GM21529 (cell line): ENCODE measurements around the gene MAGI2.
"Not testable (repeated sequence)": the region's sequence is repeated elsewhere in the genome, so short reads cannot be mapped to it uniquely, and the experiment has no call there.

Source experiments
- ATAC-seq: cut with Tn5 transposase; IDR thresholded peaks from one replicate; pipeline ENCODE4 v1.9.1; 2021; ENCODE audit not compliant: unreplicated experiment

The MAGI2 gene

GRCh38 chr7:78967561-78967960 lies 485.9 kb downstream of the MAGI2 start:
- not testable (repeated sequence) for ATAC-seq

GRCh38 chr7:78967046-78967445 lies 486.4 kb downstream of the MAGI2 start:
- no peak for ATAC-seq

DNA sequence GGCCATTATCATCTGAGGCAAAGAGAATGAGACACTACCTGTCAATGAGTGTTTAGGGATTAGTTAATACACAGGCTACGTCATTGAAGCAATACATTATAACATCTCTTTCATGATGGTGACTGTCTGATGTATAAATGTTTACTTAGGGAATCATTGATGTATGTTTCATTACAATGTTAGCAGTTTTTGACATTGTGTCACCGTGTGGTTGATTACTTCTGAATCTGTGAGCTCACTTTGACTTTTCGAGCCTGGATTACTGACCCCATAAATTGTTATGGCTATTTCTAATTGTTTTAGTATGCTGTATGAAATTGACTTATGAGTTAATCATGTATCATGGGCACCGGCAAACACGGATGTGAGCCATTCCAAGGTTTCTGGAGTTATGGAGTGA lies 494.0 kb downstream of the MAGI2 start:
- ATAC-seq = no peak

DNA sequence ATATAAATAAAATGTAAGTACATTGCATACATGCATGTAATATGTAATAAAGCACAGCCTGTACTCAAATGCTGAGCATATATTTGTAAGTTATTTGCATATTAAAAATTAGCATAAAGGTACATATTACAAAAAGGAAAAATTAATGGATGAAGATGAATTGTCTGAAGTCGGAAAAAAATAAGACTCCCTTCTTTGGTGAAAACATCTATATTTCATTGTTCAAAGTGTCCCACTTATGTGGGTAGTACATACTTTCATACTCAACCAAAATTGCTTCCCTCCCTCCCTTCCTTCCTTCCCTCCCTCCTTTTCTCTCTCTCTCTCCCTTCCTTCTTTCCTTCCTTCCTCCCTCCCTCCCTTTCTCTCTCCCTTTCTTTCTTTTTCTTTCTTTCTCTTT lies 498.1 kb downstream of the MAGI2 start:
- ATAC-seq = no peak

DNA sequence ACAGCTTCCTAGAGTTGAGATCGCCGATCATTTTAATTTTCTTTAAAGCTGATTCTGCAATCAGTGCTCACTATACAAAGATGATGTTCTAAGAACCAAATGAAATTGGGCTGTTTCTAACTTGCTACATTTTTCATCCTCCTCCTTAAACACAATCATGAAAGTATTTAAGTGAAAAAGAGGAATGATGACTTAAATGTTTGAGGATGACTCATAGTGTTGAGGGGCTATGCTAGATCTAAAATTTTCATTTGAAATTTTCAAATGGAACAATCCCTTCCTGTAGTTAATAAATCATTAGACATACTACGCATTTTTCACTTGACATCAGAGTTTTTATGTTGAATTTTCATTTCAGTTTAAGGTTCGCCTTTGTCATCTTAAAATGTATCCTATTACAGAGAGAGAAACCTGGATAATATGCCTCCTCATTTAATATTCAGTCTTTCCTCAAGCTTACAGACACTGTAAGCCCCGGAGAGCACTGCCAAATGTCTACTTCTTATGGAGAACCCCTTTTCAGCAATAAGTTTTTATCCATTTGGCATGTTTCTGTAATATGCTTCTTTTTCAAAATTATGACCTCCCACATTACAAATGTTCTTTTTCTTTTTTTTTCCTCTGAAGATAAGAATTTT lies 499.6 kb downstream of the MAGI2 start:
- ATAC-seq = no peak

- no peak for ATAC-seq
Observed at GRCh38 chr7:78953090-78953489, 500.4 kb downstream of the MAGI2 start.

- no peak for ATAC-seq
Observed at GRCh38 chr7:78939669-78940068, 513.8 kb downstream of the MAGI2 start.

GRCh38 chr7:78924581-78924980 lies 528.9 kb downstream of the MAGI2 start:
- no peak for ATAC-seq

- ATAC-seq = no peak
Observed at GRCh38 chr7:78912781-78913180, 540.7 kb downstream of the MAGI2 start.

DNA sequence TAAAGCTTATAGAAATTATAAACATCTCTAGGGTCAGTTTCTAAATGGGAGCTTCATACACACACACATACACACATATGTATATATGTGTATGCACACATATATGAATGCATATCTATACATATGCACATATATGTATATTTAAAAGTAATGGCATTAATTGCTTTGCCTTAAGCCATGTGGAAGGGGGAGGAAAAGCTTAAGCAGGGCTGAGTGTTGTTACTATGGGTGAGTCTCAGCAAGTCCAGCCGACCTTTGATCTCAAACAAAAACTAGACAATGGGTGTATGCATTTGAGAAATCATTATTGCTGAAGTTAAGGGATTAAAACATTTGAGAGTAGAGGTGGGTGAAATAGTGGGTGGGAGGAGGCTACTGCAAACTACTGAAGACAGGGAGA lies 546.7 kb downstream of the MAGI2 start:
- ATAC-seq = no peak

GRCh38 chr7:78905436-78905835 lies 548.0 kb downstream of the MAGI2 start:
- ATAC-seq = no peak

DNA sequence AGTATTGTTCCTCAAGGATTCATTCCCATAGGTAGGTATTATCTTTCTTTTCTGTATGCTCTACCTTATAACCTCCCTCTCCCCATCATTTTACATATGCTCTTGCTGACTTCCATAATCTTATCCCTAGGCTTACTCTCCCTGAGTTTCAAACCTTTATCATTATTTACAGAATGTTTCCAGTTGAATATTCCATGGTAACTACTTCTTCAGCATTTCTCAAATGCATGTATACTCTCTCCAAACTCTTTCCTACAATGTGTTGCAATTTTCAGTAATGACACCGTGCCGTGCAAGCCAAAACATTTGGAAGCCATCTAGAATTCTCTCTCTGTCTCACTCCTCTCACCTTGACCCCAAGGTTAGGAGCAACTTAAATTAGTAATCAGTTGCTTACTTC lies 548.5 kb downstream of the MAGI2 start:
- ATAC-seq = no peak

GRCh38 chr7:78901566-78901965 lies 551.9 kb downstream of the MAGI2 start:
- ATAC-seq = no peak

DNA sequence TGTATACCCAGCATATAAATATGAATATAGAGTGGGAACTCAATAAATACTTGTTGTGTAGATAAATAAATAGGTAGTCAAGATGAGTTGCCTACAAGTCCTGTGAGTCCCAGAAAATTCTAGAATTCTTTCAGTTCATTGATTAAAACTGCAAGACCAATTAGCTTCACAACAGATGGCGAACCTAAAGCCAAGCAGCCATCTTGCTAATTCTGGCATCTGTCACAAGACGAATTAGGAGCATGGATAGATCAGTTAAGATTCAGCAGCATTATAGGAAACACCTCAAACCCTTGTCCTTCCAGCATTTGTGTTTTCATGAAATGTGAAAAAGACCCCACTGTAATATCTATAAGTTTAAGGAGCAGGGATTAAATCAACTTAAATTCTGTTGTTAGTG lies 552.7 kb downstream of the MAGI2 start:
- ATAC-seq = no peak

- no peak for ATAC-seq
Observed at GRCh38 chr7:78895393-78895792, 558.1 kb downstream of the MAGI2 start.

DNA sequence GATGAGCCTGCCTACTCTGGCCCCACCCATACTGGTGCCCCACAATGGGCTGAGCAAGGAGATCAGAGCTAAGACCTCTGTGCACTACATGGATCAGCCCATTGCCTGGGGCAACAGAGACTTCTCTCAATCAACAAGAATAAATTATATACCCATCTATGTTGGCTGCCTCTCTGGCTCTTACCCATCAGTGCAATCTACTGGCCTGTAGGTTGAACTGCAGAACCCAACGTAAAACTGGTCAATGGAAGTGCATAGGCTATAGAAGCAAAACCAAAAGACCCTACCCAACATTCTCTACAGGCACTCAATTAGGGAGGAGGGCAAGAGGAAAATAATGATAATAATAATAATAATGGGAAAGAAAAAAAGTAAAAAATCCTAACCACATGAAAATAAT lies 574.3 kb downstream of the MAGI2 start:
- ATAC-seq = no peak

DNA sequence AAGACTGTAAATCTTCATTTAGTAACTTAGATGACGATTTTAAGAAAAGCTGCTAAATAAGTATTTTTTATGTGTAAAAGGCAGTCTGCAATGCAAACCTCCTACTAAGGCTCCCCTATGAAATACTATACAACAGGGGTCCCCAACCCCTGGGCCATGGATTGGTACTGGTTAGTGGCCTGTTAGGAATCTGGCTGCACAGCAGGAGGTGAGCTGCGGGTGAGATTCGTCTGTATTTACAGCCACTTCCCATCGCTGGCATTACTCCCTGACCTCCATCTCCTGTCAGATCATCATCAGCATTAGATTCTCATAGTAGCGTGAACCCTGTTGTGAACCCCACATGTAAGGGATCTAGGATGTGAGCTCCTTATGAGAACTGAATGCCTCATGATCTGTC lies 580.4 kb downstream of the MAGI2 start:
- ATAC-seq = no peak

GRCh38 chr7:78864339-78864738 lies 589.1 kb downstream of the MAGI2 start:
- ATAC-seq = no peak

DNA sequence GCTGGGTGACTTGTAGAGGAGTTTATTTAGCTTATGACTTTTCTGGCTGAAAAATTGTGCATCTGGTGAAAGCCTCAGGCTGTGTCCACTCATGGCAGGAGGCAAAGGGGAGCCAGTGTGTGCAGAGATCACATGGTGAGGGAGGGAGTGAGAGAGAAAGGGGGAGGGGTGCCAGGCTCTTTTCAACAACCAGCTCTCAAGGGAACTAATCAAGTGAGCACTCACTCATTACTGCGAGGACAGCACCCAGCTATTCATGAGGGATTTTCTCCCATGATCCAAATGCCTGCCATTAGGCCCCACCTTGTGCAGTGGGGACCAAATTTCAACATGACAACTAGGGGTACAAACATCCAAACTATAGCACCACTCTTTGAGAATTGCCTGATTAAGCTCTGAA lies 590.2 kb downstream of the MAGI2 start:
- no peak for ATAC-seq

DNA sequence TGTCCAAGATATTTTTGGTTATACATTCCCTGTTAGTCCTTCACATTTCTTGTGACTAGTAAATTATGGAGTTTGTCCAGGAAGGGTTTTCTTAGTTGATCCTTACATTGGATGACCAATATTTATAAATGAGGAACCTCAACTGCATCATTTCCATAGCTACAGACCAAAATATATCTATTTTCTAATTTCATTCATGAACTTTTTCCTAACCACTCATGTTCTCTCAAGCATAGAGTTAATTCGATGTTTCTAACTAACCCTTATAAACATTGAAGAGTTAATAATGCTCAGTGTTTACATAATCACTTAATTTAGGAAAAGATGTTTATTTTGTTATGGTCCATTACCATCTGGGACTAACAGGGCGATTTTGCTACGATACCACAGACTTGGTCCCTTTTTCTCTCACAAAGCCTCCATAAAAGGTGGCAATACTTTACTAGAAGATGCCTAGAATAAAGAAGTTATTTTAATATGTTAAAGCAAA lies 591.0 kb downstream of the MAGI2 start:
- no peak for ATAC-seq

DNA sequence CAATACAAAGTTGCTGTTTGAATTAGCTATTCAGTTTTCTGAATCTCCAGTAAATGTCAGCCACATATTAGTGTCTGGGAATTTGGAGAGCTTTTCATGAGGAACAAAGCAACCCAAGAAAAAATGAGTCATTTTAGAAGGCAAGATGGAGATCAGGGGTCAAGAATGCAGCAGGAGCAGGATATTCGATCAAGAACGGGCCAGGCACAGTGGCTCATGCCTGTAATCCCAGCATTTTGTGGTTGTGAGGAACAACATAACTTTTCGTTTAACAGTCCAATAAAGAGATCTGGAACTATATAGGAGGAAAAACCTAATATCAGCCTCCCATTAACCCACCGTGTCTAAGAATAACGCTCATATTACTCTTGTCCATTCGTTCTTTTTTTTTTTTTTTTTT lies 600.5 kb downstream of the MAGI2 start:
- ATAC-seq = no peak

- ATAC-seq = no peak
Observed at GRCh38 chr7:78850093-78850740, 603.2 kb downstream of the MAGI2 start.

DNA sequence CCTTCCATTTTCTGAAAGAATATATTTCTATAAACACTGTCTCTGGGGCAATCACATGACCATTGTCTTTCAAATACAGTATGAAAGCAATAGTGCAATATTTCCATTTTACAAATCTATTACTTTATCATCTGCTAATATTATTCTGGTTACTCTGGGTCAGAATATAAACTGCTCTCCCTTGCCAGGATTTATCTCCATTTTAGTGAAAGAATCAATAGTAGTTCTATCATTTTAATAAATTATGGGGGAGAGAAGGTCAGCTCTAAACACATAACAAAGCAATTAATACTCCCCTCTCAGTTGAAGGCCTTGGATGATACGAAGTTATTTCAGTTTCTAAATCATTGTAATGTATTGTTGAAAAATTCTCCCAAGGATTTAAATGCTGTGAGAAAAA lies 608.3 kb downstream of the MAGI2 start:
- no peak for ATAC-seq
